ENCODE data around the gene SLC26A8. TPM values are rescaled to one million over a fixed set of nuclear protein-coding genes. Genes with fewer than 3 reads are reported as not detected.

The SLC26A8 gene, protein sequence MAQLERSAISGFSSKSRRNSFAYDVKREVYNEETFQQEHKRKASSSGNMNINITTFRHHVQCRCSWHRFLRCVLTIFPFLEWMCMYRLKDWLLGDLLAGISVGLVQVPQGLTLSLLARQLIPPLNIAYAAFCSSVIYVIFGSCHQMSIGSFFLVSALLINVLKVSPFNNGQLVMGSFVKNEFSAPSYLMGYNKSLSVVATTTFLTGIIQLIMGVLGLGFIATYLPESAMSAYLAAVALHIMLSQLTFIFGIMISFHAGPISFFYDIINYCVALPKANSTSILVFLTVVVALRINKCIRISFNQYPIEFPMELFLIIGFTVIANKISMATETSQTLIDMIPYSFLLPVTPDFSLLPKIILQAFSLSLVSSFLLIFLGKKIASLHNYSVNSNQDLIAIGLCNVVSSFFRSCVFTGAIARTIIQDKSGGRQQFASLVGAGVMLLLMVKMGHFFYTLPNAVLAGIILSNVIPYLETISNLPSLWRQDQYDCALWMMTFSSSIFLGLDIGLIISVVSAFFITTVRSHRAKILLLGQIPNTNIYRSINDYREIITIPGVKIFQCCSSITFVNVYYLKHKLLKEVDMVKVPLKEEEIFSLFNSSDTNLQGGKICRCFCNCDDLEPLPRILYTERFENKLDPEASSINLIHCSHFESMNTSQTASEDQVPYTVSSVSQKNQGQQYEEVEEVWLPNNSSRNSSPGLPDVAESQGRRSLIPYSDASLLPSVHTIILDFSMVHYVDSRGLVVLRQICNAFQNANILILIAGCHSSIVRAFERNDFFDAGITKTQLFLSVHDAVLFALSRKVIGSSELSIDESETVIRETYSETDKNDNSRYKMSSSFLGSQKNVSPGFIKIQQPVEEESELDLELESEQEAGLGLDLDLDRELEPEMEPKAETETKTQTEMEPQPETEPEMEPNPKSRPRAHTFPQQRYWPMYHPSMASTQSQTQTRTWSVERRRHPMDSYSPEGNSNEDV
- 0.03 TPM in 1 of 2 replicates, not detected in the other for total RNA-seq (2014; rRNA removed; shearing (Covaris generic))

DNA sequence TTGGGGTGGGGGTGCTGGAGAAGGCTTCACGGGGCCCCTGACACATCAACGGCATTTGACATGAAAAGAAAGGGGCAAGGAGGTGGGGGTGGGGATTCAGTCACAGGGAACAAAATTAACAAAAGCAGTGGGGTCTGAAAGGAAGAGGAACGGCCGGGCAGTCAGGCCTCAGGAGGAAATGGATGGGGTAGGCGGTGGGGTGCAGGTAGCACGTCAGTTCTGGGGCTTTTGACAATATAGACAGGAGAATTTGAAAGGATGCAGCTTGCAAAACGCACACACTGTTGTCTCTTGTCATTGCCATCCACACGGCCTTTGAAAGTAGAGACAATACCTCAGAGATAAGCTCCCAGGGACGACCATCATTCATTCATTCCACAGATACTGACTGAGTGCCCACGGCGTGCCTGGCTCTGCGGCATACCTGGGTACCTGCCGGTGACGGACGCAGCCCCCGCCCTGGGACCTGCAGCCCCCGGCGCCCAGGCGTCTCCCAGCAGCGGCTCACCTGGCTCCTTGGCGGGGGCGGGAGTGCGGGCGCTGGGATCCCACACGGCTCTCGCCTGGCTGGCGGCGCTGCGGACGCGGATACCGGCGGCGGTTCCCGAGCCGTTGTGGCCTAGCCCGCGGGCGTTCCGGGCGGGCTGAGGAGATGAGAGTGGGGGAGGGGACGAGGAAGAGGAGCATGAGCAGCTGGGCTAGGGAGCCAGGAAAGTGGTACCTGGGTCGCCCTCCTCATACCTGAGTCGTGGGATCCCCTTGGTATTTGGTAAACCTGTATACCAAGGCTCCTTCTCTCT is at the start of gene SLC26A8:
Gene SLC26A8, minus strand, starts transcription at position 646 of the 800 bp plus-strand sequence. CDS start 4,934 bp downstream, outside the sequence.
- Histone ChIP-seq H3K27me3 (ENCODE audit: control insufficient read depth, insufficient read depth, low read length) (peaks cover 6% of the 10 kb centered on the region), H3K36me3 (replicated peaks; ENCODE audit: control insufficient read depth, insufficient read depth, low read length) (no peaks in the 10 kb centered on the region), H3K4me3 (ENCODE audit: insufficient read depth, low read depth, low read length) (peak within 1 kb of the TSS; percentile 40)
- peak; percentile 76 for DNase-seq

DNA sequence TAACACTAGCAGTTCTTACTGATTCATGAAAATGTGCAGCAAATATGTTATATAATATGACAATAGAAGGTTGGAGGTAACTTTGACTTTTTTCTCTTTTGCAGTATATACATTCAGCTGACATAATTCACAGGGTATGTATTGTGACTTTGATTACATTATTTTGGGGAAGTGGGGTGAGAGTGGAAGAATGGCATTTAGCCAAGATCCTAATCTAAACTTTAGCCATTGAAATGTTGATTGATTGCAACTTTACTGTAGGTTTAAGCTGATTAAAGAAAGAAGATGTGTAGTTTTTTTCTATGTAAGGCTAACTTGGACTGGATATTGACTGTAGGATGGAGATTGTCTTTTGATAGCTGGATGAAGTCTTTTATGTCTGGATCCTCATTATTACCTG is 49.1 kb upstream of the SLC26A8 start:
- Histone ChIP-seq H3K4me3 (ENCODE audit: insufficient read depth, low read depth, low read length) (no peak overlapping the region), H3K27me3 (ENCODE audit: control insufficient read depth, insufficient read depth, low read length) (no peaks in the 10 kb centered on the region), H3K36me3 (replicated peaks; ENCODE audit: control insufficient read depth, insufficient read depth, low read length) (no peaks in the 10 kb centered on the region; the same call in 1 of the 2 replicates)
- DNase-seq, result no peak

DNA sequence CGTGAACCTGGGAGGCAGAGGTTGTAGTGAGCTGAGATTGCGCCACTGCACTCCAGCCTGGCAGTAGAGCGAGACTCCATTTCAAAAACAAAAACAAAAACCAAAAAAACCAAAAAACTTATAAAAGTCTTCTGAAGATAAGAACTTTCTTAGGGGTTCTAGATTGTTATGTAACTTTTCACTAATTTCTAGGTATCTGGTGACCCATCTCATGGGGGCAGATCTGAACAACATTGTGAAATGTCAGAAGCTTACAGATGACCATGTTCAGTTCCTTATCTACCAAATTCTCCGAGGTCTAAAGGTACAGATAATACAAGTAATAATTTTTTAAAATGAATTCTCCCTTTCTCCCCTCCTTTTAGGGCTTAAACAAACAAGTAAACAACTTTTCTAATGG is 48.2 kb upstream of the SLC26A8 start:
- no peak for DNase-seq
- Histone ChIP-seq H3K4me3 (ENCODE audit: insufficient read depth, low read depth, low read length) (no peak overlapping the region), H3K27me3 (ENCODE audit: control insufficient read depth, insufficient read depth, low read length) (no peaks in the 10 kb centered on the region), H3K36me3 (replicated peaks; ENCODE audit: control insufficient read depth, insufficient read depth, low read length) (no peaks in the 10 kb centered on the region; the same call in 1 of the 2 replicates)

DNA sequence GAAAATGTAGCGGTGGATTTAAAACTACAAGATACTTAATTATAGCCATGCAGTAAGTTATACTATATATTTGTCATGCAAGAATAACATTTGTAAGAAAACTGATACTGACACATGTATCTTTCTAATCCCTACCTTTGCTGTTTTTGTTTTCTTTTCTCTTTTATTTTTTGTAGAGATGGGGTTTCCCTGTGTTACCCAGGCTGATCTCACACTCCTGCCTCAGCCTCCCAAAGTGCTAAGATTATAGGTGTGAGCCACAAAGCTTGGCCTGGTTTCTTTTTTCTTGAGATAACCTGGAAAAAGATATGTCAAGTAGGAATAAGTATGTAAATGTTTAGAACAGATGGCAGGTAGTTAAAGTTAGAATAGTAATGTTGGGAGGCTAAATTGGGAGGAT is 47.3 kb upstream of the SLC26A8 start:
- DNase-seq, result no peak
- no peaks in the 10 kb centered on the region for H3K27me3 ChIP-seq (ENCODE audit: control insufficient read depth, insufficient read depth, low read length)
- H3K36me3 ChIP-seq (replicated peaks; ENCODE audit: control insufficient read depth, insufficient read depth, low read length), result no peaks in the 10 kb centered on the region; the same call in 1 of the 2 replicates
- H3K4me3 ChIP-seq (ENCODE audit: insufficient read depth, low read depth, low read length), result no peak overlapping the region

DNA sequence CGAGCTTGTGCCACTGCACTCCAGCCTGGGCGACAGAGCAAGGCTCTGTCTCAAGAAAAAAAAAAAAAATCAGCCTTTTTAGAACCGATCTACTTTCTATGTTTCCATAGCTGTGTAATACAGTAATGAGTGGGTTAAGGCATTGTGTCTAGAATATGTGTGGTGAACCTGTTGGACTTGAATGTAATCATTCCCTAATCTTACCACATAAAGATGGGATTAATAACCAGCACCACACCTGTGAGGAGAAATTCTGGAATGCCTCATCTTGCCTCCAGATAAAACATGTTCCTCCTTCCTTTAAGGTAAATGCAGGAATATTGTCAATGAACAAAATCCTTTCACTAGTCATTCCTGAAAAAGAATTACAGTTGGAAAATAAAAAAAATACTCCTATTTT is 46.8 kb upstream of the SLC26A8 start:
- H3K27me3 ChIP-seq (ENCODE audit: control insufficient read depth, insufficient read depth, low read length), result no peaks in the 10 kb centered on the region
- no peaks in the 10 kb centered on the region for H3K36me3 ChIP-seq (replicated peaks; ENCODE audit: control insufficient read depth, insufficient read depth, low read length)
- H3K4me3 ChIP-seq (ENCODE audit: insufficient read depth, low read depth, low read length), result no peak overlapping the region
- no peak for DNase-seq

DNA sequence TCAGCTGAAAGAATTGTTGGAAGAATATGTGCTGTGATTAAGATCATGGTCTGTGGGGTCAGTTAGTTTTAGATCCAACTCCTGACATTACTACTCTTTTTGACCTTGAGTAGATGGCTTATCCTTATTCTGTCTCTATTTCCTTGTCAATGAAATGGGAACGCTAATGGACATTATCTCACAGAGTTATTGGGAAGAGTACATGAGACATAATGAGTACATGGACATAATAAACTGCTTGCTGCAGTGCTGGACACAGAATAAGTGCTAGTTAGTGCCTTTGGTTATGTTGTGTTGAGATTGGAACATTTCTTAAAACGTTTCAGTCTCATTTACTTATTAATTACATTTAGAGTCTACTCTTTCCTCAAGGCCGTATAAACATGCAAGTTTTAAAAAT is 45.8 kb upstream of the SLC26A8 start:
- no peaks in the 10 kb centered on the region for H3K36me3 ChIP-seq (replicated peaks; ENCODE audit: control insufficient read depth, insufficient read depth, low read length)
- H3K27me3 ChIP-seq (ENCODE audit: control insufficient read depth, insufficient read depth, low read length), result no peaks in the 10 kb centered on the region
- no peak for DNase-seq
- no peak overlapping the region for H3K4me3 ChIP-seq (ENCODE audit: insufficient read depth, low read depth, low read length)

DNA sequence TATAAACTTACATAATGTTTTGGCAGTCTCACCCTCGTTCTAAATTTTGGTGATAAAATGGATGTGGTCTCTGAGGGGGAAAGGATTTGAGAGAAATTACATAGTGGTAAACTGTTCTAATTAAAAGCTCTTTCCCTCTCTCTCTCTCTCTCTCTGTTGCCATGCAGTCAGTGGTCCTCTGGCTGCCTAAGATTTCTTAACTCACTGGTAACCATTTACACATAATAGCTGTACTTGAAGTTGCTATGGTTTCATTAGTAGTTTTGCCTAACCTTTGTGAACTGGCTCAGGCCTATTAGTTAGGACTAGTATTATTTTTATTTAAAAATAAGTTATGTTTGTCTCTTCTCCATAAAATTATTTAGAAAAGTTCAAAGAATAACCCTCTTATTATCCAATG is 45.1 kb upstream of the SLC26A8 start:
- Histone ChIP-seq H3K27me3 (ENCODE audit: control insufficient read depth, insufficient read depth, low read length) (no peaks in the 10 kb centered on the region), H3K36me3 (replicated peaks; ENCODE audit: control insufficient read depth, insufficient read depth, low read length) (no peaks in the 10 kb centered on the region; the same call in 1 of the 2 replicates), H3K4me3 (ENCODE audit: insufficient read depth, low read depth, low read length) (no peak overlapping the region)
- no peak for DNase-seq

DNA sequence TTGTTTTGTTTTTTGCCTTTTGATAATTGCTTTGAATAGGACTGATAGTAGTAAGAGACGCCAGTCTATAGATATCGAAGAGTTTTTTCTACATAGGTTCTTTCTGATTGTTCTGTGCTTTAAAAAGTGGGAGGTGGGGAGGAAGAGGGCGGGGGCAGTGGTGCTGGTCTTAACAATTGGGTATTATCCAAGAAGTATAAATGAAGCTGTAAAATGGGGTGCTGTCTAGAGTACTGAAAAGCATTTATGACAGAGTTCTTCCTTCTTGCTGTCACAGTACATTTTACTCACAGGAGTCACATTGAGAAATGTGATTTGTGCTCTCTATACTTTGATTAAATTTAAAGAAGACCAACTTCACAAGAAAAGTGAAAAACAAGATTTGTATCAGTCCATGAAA is 44.1 kb upstream of the SLC26A8 start:
- Histone ChIP-seq H3K27me3 (ENCODE audit: control insufficient read depth, insufficient read depth, low read length) (no peaks in the 10 kb centered on the region), H3K4me3 (ENCODE audit: insufficient read depth, low read depth, low read length) (no peak overlapping the region), H3K36me3 (replicated peaks; ENCODE audit: control insufficient read depth, insufficient read depth, low read length) (no peaks in the 10 kb centered on the region; the same call in 1 of the 2 replicates)
- no peak for DNase-seq

DNA sequence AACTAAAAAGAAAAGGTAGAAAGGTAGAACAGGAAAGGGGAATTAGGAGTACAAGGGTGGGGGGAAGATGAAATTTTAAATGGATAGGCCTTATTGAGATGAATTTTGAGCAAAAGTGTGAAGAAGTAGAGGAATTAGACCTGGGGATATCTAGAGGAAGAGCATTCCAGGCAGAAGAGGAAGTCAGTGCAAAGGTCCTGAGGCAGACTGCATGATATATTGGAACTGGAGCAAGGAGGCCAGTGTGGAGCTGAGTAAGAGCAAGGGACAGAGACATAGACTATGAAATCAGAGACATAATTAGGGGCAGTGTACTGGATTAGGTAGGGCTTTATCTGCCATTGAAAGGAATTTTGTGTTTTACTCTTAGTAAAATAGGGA is 43.6 kb upstream of the SLC26A8 start:
- no peak for DNase-seq
- Histone ChIP-seq H3K4me3 (ENCODE audit: insufficient read depth, low read depth, low read length) (no peak overlapping the region), H3K27me3 (ENCODE audit: control insufficient read depth, insufficient read depth, low read length) (no peaks in the 10 kb centered on the region), H3K36me3 (replicated peaks; ENCODE audit: control insufficient read depth, insufficient read depth, low read length) (no peaks in the 10 kb centered on the region; the same call in 1 of the 2 replicates)

DNA sequence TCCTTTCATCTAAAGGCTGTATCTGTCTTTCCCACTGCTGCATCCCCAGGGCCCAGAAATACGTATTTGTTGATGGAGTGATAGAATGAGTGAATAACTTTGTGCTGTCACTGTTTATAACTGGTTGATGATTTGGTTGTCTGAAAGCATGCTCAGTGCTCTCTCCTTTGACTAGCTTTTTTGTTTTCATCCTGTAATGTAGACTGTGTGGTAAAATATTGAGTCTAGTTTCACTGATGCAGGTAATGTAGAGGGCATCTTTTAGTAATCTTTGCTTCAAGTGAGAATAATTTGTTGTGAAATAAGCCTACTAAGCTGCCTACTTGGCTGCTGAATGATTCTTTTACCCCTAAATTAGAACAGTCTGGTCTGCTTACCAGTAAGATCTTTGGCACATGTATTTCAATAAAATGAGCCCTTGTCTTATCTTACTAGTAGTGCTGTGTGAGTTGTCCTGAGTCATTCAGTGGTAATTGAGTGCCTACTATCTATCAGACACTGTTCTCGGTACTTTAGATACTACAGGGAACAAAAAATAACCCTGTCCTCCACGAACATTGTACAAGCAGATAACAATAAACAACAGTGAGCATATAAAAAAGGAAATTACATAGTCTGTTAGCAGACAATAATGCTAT is 43.1 kb upstream of the SLC26A8 start:
- DNase-seq, result no peak
- no peaks in the 10 kb centered on the region; the same call in 1 of the 2 replicates for H3K36me3 ChIP-seq (replicated peaks; ENCODE audit: control insufficient read depth, insufficient read depth, low read length)
- no peaks in the 10 kb centered on the region for H3K27me3 ChIP-seq (ENCODE audit: control insufficient read depth, insufficient read depth, low read length)

DNA sequence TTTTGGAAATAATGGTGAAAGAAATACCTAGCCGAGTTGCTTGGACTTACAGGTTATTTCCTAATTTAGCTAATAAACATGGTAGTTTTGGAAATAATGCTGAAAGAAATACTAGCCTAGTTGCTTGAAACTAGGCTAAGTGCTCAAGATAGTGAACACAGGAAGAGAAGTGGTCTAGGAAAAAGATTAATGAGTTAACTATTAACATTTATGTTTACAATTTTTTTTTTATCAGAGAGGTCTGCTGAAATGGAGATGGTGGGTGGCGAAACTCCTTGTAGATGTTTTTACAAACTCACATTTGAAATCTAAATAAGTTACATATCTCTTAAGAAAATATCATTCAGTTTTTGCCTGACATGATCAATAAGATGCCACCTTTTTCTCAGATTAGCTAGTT is 42.4 kb upstream of the SLC26A8 start:
- no peaks in the 10 kb centered on the region; the same call in 1 of the 2 replicates for H3K36me3 ChIP-seq (replicated peaks; ENCODE audit: control insufficient read depth, insufficient read depth, low read length)
- no peaks in the 10 kb centered on the region for H3K27me3 ChIP-seq (ENCODE audit: control insufficient read depth, insufficient read depth, low read length)
- DNase-seq, result no peak
- H3K4me3 ChIP-seq (ENCODE audit: insufficient read depth, low read depth, low read length), result no peak overlapping the region

More for the DNA sequence above, 43.1 kb upstream of the SLC26A8 start:
- H3K4me3 ChIP-seq (ENCODE audit: insufficient read depth, low read depth, low read length), result no peak overlapping the region

DNA sequence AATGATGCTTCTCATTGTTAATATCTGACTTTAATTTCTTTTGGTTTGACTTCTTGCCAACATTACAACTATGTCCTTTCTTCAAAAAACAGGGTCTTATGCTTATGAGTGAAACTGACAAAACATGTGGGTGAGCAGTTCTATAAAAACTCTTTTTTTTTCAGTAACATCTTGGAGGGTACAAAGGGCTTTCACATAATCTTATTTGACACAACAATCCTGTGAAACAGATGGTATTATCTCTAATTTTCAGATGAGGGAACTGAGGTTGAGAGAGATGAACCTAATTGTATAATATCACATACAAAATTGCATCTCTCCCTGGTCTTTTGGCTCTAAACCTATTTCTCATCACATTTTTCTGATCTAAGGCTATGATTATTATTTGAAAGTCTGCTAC is 41.5 kb upstream of the SLC26A8 start:
- no peaks in the 10 kb centered on the region for H3K27me3 ChIP-seq (ENCODE audit: control insufficient read depth, insufficient read depth, low read length)
- DNase-seq, result no peak
- no peak overlapping the region for H3K4me3 ChIP-seq (ENCODE audit: insufficient read depth, low read depth, low read length)
- no peaks in the 10 kb centered on the region; the same call in 1 of the 2 replicates for H3K36me3 ChIP-seq (replicated peaks; ENCODE audit: control insufficient read depth, insufficient read depth, low read length)

DNA sequence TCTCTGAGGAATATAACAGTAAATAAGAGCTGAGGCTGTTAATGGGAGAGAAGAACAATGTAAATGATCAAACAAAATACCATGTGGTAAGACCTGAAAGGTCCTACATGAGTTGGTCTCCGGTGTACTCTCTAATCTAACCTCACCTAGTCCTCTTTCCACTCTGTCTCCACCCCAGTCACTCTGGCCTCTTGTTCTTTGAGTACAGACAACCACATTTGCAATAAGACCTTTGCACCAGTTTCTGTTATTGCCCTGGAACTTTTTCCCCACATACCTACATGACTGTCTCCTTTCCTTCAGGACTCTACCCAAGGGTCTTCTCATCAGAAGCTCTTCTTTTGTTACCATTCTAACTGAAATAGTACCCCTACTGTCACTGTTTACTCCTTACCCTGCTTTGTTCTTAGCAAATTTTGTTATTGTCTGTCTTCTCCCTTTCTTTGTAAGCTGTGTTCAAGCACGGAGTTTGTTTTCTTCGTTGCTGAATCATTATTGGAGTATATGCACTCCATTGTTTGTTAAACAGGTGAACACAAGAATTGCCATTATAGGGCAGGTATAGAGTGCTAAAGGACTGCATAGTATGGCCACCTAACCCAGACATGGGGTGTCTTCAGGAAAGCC is 40.4 kb upstream of the SLC26A8 start:
- Histone ChIP-seq H3K27me3 (ENCODE audit: control insufficient read depth, insufficient read depth, low read length) (no peaks in the 10 kb centered on the region), H3K4me3 (ENCODE audit: insufficient read depth, low read depth, low read length) (no peak overlapping the region), H3K36me3 (replicated peaks; ENCODE audit: control insufficient read depth, insufficient read depth, low read length) (no peaks in the 10 kb centered on the region; the same call in 1 of the 2 replicates)
- no peak for DNase-seq

Measured in H7 (cell line).